WTC11 (cell line): Measurements from ENCODE around the gene FCMR. TPM values are rescaled to one million over a fixed set of nuclear protein-coding genes. Genes with fewer than 3 reads are reported as not detected.

ENCODE experiments used
- ATAC-seq: fragments of 200-7000 bp; cut with Tn5 transposase; 2 replicates; pipeline ENCODE4 v1.10.0; 2021; ENCODE audit warnings: mild to moderate bottlenecking, moderate library complexity
- CTCF ChIA-PET: fragments of 300-600 bp; sonication (Branson Sonifier 250); formaldehyde crosslinking; loops from one replicate; lab custom pipeline; 2021; ENCODE audit warnings: antibody characterized with exemption; lab: Charles Lee
- POLR2A ChIA-PET: fragments of 350-600 bp; sonication (Branson Sonifier 250); formaldehyde crosslinking; loops from one replicate; lab custom pipeline; 2021; ENCODE audit warnings: antibody characterized with exemption; lab: Charles Lee
- DNase-seq: peaks from one replicate; pipeline ENCODE4 v3.0.0; 2021; ENCODE audit warnings: low spot score
- H3K27ac Mint-ChIP-seq: 2 replicates; pipeline ENCODE4 v1.8.0; 2021; ENCODE audit warnings: mixed read lengths
- H3K27me3 Mint-ChIP-seq: 2 replicates; pipeline ENCODE4 v1.8.0; 2021; ENCODE audit warnings: low read depth, mild to moderate bottlenecking, moderate library complexity, mixed read lengths
- H3K36me3 Mint-ChIP-seq: 2 replicates; pipeline ENCODE4 v1.8.0; 2021; ENCODE audit warnings: mixed read lengths
- H3K4me1 Mint-ChIP-seq: 2 replicates; pipeline ENCODE4 v1.8.0; 2022; ENCODE audit warnings: mixed read lengths
- H3K4me3 Mint-ChIP-seq: 2 replicates; pipeline ENCODE4 v1.8.0; 2021; ENCODE audit warnings: mild to moderate bottlenecking, moderate library complexity, mixed read lengths
- H3K9me3 Mint-ChIP-seq: 2 replicates; pipeline ENCODE4 v1.8.0; 2021; ENCODE audit warnings: mixed read lengths
- AFF4 ChIP-seq: sonication (generic); formaldehyde crosslinking; IDR thresholded peaks from 2 replicates; pipeline ENCODE4 v1.8.1; 2023; ENCODE audit warnings: mild to moderate bottlenecking, missing genetic modification reagents, borderline replicate concordance
- ATF1 ChIP-seq: sonication (generic); formaldehyde crosslinking; IDR thresholded peaks from 2 replicates; pipeline ENCODE4 v1.8.1; 2023; ENCODE audit warnings: mild to moderate bottlenecking, moderate library complexity, missing genetic modification reagents
- CREB1 ChIP-seq: sonication (generic); formaldehyde crosslinking; IDR thresholded peaks from 2 replicates; pipeline ENCODE4 v1.8.0; 2023; ENCODE audit warnings: mild to moderate bottlenecking, missing genetic modification reagents
- CTCF ChIP-seq: fragments of 200-600 bp; IDR thresholded peaks from 2 replicates; pipeline ENCODE4 v1.8.0; 2022; ENCODE audit warnings: antibody characterized with exemption
- E2F1 ChIP-seq: sonication (generic); formaldehyde crosslinking; IDR thresholded peaks from 2 replicates; pipeline ENCODE4 v1.8.0; 2022; ENCODE audit warnings: mild to moderate bottlenecking, missing genetic modification reagents
- ELF4 ChIP-seq: sonication (generic); formaldehyde crosslinking; IDR thresholded peaks from 2 replicates; pipeline ENCODE4 v1.8.1; 2022; ENCODE audit warnings: low read depth, mild to moderate bottlenecking, moderate library complexity, missing genetic modification reagents
- ESRRA ChIP-seq: sonication (generic); formaldehyde crosslinking; IDR thresholded peaks from 2 replicates; pipeline ENCODE4 v1.8.1; 2022; ENCODE audit warnings: mild to moderate bottlenecking, missing genetic modification reagents, borderline replicate concordance
- FOXK1 ChIP-seq: sonication (generic); formaldehyde crosslinking; IDR thresholded peaks from 2 replicates; pipeline ENCODE4 v1.8.0; 2022; ENCODE audit warnings: mild to moderate bottlenecking, moderate library complexity, missing genetic modification reagents
- FOXP4 ChIP-seq: sonication (generic); formaldehyde crosslinking; IDR thresholded peaks from 2 replicates; pipeline ENCODE4 v1.8.0; 2022; ENCODE audit warnings: mild to moderate bottlenecking, missing genetic modification reagents
- JUN ChIP-seq: sonication (generic); formaldehyde crosslinking; IDR thresholded peaks from 2 replicates; pipeline ENCODE4 v1.8.0; 2023; ENCODE audit warnings: mild to moderate bottlenecking, missing genetic modification reagents
- NFE2L1 ChIP-seq: sonication (generic); formaldehyde crosslinking; IDR thresholded peaks from 2 replicates; pipeline ENCODE4 v1.8.1; 2023; ENCODE audit warnings: missing genetic modification reagents
- SMAD4 ChIP-seq: sonication (generic); formaldehyde crosslinking; IDR thresholded peaks from 2 replicates; pipeline ENCODE4 v1.8.0; 2022; ENCODE audit warnings: mild to moderate bottlenecking, missing genetic modification reagents
- TEAD4 ChIP-seq: sonication (generic); formaldehyde crosslinking; IDR thresholded peaks from 2 replicates; pipeline ENCODE4 v1.8.0; 2022; ENCODE audit warnings: mild to moderate bottlenecking, missing genetic modification reagents
- total RNA-seq: library from RNA; stranded (reverse); gene quantifications from 3 replicates; pipeline ENCODE4 v1.2.3, GENCODE V29; 2021

FCMR gene
- total RNA-seq, 1 experiment from 2014 or later: 1.0 TPM

- Mint-ChIP-seq H3K27me3 (peaks cover 9% of the 10 kb centered on the region), H3K9me3 (no peaks in the 10 kb centered on the region), H3K4me1 (no peaks in the 10 kb centered on the region), H3K27ac (no peak overlapping the region), H3K36me3 (no peaks in the 10 kb centered on the region), H3K4me3 (no peak overlapping the region)
- POLR2A ChIA-PET: no interaction called here
- no peak for TF ChIP-seq CTCF
- no peak for TF ChIP-seq NFE2L1 (CRISPR knock-in tag)
- no peak for TF ChIP-seq SMAD4
- no peak for TF ChIP-seq ATF1 (CRISPR knock-in tag)
- CTCF ChIA-PET: interaction anchor here (0.6 to 1.9 kb wide), 6 partner anchors 16 to 409 kb away, joined by 3 to 8 read pairs (median 3); partner anchors contain the start of gene RASSF5
- ATAC-seq (no peak), DNase-seq (no peak)
Observed at GRCh38 chr1:206916000-206916709, 5.6 kb downstream of the FCMR start.

- CTCF ChIA-PET: interaction anchor here (0.7 kb wide), 2 partner anchors 223 to 408 kb away, joined by 3 read pairs; partner anchors contain the start of gene RASSF5
- peaks cover 18% of the 10 kb centered on the region for H3K27me3 Mint-ChIP-seq
- no peak overlapping the region for H3K27ac Mint-ChIP-seq
Observed at GRCh38 chr1:206915030-206915735, 6.6 kb downstream of the FCMR start.

More at GRCh38 chr1:206915030-206915735, 6.6 kb downstream of the FCMR start:
- no peak overlapping the region for H3K4me3 Mint-ChIP-seq
- H3K36me3 Mint-ChIP-seq: no peaks in the 10 kb centered on the region
- no peak for ATAC-seq
- H3K4me1 Mint-ChIP-seq: no peaks in the 10 kb centered on the region
- POLR2A ChIA-PET: interaction anchor here (0.7 kb wide), 1 partner anchor 180 kb away, joined by 10 read pairs; no protein-coding TSS in a partner anchor
- H3K9me3 Mint-ChIP-seq: no peaks in the 10 kb centered on the region
- DNase-seq: no peak
- TF ChIP-seq ELF4 (no peak), CREB1 (no peak), E2F1 (CRISPR knock-in tag) (no peak), AFF4 (no peak), JUN (CRISPR knock-in tag) (no peak), ESRRA (CRISPR knock-in tag) (no peak), FOXK1 (CRISPR knock-in tag) (no peak), FOXP4 (CRISPR knock-in tag) (no peak), TEAD4 (no peak)
